ENCODE results near the gene MMP20.

- no peak for TF ChIP-seq CTCF (IDR thresholded peaks at IDR 0.05; ENCODE audit: insufficient read depth, low read depth, low read length)
- TF ChIP-seq EZH2 (IDR thresholded peaks at IDR 0.05; ENCODE audit: insufficient read depth, low read length) = no peak
These were observed 48.0 kb downstream of the MMP20 start for GRCh38 chr11:102577182-102577581.

All from astrocyte (in vitro differentiated cells and primary cell).